T-helper 9 cell (primary cell): ENCODE measurements around the gene PMVK.
"Not testable (repeated sequence)": the region's sequence is repeated elsewhere in the genome, so short reads cannot be mapped to it uniquely, and the experiment has no call there.

Experiments used
- DNase-seq: peaks from one replicate; pipeline ENCODE4 v3.0.0-alpha.2; 2020

The PMVK gene

DNA sequence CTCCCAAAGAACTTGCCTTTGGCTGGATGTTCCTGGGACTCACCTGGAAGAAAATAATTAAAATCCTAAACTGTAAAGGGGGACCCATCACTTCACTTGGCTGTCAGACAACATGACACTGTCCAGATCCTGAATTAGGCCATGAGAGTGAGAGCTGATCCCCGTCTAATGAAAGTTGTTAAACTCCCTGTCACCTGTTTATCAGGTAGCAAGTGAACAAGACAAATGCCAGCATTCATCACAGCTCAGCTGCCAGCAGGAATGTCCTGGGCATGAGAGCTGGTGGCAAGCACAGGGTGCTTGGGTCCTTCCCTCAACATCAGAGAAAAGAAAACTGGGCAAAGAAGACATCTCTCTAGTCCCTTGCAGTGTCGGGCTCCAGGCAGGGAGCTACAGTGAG is 23.8 kb downstream of the PMVK start:
- no peak for DNase-seq

DNA sequence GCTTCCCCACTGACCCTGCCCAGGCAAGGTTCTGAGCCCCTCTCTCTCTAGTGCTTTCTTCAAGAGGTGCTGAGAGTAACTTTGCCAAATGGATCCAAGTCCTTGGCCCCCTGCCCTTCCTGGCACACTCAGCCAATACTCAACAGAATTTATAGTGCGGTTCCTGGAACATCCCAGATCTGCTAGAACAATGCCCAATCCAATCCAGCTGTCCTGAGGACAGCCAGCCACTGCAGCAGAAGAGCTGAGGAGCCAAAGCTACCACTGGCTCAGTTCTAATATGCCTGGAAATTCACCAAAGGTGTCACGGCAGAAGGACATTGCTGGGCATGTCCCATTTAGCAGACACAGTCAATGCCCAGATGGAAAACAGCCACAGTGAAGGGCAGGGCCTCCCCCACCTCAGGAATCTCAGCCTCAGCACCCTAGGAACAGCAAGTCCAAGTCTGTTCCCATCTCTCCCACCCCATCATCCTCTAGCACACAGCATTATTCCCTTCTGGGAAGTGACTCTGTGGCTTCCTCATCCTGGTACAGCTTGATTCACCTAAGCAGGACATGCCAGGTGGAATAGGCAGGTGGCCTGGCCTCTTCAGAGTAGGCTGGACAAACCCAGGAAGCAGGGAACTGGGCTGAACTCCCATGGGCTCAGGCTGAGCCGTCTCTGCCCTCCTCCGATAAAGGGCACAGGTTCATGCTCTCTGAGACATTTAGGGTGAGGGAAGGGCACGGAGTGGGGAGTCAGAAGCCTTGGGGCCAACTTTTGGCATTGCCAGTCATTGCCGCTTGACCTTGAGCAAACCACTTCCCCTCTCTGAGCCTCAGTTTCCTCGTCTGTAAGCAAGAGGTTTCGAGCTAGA is 24.6 kb downstream of the PMVK start:
- no peak for DNase-seq

DNA sequence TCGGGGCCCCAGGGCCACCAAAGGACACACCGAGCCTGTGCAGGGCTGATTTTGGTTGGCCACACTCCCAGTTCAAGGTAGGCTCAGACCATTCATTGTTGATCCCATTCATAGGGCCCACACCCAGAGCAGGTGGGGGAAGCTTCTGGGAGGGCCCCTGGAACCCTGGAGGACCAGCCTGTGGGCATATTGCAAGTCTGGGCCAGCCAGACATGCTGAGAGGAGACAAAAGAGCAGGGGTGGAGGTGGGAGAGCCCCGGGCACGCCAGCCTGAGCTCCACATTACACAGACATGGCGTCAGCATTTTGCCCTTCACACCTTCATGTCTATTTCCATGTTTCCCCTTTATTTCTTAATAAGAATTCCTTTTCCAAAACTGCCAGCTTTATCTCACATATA is 25.7 kb downstream of the PMVK start:
- DNase-seq, result no peak

DNA sequence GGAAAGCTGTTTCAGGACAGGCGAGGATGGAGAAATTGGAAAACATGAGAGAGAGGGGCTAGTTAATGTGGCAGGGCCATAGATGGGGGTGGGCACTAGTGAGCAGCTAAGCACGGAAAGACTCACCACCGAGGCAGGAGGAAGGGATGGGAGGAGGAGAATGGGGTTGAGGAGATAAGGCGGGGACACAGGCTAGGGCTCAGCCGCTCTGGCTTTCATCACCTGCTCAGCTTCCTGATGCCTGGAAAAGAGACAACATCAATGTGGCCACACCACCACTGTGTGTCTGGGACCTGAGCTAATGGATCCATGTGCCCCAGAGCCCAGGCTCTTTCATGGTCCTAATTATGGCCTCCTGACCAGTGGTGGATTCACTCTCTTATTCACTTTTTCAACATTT is 27.6 kb downstream of the PMVK start:
- no peak for DNase-seq

DNA sequence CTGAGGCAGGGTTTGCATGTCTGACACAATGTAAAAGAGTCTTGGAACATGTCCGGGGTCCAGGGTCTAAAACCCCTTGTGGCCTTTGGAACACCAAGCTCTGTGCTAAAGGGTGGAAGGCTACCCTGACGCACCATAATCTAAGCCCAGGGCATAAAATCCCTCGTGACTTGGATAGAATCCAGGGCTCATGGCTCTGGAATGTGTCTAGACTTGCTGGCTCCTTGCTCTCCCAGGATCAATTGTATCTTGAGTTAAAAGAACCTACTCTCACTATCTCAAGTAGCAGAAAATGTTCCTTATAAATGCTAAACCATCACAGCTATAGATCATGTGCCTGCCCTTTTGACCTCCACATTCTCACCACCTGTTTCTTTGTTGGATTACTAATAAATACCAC is 28.4 kb downstream of the PMVK start:
- not testable (repeated sequence) for DNase-seq

DNA sequence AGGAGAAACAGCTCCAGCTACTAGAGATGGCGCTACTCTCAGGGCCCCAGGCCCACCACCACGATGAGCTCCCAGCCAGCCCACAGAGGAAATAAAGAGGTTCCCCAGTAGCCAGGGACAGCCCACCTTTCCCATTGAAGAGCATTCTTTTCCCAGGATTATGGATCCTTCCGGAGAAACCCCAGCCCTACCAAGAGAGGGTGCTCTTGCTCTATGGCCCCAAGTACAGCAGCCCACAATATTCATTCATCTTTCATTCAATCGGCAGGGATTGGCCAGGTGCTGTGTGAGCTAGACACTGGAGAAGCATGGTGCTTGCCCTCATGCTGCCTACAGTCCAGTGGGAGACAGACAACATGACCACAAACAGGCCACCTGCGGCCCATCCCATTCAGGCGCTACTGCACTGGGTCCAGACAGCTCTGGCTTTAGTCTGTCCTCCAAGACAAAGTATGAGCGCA is 29.9 kb downstream of the PMVK start:
- DNase-seq, result no peak

DNA sequence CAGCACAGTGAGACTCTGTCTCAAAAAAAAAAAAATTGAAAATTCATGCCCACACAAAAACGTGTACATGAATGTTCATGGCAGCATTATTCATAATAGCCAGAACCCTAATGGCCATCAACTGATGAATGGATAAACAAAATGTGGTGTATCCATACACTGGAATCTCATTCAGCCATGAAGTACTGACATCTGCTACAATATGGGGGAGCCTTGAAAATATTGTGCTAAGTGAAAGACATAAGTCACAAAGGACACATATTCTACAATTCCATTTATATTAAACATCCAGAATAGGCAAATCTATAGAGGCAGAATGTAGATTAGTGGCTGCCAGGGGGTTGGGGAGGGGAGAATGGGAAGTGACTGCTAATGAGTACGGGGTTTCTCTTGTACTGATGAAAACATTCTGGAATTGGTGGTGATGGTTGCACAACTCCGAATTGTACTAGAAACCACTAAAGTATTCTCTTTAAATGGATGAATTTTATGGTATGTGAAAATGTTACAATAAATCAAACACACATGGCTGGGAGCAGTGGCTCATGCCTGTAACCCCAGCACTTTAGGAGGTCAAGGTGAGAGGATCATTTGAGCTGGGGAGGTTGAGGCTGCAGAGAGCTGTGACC is 33.5 kb downstream of the PMVK start:
- DNase-seq, result no peak

DNA sequence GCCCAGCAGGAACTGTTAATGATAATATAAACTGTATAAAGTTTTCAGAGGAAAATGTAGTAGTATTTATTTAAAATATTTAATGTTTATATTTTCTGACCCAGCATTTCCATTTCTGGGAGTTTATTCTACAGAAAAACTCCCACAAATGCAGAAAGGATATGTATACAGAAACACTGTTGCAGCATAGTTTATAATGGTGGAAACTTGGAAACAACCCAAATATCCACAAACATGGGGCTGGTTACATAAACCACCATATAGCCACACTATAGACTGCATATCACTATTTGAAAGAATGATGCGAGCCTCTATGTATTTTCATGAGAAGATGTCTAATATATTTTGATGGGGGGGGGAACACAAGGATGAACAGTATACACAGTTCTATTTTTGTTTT is 34.9 kb downstream of the PMVK start:
- DNase-seq, result no peak

DNA sequence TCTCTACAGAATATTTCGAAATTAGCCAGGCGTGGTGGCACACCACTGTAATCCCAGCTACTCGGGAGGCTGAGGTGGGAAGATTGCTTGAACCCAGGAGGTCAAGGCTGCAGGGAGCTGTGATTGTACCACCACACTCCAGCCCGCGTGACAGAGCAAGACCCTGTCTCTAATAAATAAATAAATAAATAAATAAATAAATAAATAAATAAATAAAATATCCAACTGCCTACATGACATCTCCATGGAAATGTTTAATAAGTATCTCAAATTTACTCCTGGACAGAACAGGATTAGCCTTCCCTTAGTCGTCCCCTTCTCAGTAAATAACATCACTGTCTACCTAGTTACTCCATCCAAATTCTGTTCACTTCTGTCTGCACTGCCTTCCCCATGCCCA is 37.5 kb downstream of the PMVK start:
- no peak for DNase-seq

DNA sequence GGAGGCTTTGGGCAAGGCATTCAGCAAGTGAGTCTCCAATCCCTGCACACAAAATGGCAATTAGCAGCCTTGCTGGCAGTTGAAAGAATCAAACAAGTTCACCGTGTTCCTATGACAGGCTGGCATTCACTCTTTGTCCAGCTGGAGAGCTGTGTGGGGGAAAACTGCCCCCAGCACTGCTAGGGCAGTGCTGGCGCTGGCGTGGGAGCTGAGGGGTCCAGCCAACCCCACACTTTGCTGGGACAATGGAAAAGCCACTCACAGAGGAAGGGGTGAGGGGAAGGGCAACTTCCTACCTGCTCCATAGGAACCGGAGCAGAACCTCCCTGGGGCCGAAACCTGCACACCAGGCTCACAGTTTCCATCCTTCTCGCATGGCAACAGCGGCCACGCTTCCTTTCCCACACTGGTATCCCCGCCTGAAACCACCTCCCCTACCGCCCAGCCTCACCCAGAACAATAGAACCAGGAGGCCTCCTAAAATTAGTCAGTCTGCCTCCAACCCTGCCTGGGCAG is 39.7 kb downstream of the PMVK start:
- no peak for DNase-seq

DNA sequence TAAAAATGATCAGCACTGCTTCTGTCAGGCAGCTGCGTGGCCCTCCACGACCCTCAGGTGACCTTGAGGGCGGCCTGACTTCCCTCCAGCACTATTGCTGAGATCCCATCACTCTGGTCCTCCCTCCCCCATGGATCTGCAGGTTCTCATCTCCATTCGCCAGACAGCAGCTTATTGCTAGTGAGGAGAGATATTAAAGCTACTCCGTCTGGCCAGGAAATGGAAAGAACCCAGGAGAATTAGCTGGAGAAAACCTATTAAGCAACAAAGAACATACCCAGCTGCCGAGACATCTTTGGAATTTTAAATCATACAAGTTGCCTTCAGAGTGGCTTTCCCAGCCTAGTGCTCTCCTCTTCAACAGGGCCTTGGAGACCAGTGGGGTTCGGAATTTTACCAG is 40.7 kb downstream of the PMVK start:
- no peak for DNase-seq

DNA sequence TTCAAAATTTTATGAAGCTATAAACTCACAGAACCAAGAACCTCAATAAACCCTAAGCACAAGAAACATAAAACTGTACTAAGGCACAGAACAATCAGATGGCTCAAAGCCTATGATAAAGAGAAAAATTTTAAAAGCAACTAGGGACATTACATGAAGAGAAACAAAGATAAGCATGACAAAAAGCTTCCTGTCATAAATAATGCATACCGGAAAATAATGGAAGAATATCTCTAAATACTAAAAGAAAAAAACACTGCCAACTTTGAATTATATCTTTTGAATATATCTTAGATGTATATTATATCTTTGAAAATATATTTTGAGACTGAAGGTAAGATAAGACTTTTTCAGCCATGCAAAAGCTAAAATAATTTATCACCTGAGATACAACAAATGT is 45.1 kb downstream of the PMVK start:
- DNase-seq, result no peak

DNA sequence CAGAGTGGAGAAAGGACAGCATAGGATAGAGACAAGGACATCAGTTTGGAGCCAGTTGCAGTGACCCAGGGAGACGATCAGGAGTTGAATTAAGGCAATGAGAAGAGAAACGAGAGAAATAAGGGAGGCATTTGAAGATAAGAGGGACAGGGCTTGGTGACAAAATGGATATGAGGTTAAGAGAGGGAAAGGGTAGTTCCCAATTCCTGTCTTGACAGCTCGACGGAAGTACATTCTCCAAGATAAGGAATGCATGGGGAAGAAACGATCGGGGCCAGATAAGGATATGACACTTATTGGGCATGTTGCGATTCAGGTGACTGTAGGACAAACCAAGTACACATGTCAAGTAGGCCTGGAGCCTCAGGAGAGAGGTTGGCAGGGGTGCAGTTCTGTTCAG is 47.8 kb downstream of the PMVK start:
- DNase-seq, result no peak

DNA sequence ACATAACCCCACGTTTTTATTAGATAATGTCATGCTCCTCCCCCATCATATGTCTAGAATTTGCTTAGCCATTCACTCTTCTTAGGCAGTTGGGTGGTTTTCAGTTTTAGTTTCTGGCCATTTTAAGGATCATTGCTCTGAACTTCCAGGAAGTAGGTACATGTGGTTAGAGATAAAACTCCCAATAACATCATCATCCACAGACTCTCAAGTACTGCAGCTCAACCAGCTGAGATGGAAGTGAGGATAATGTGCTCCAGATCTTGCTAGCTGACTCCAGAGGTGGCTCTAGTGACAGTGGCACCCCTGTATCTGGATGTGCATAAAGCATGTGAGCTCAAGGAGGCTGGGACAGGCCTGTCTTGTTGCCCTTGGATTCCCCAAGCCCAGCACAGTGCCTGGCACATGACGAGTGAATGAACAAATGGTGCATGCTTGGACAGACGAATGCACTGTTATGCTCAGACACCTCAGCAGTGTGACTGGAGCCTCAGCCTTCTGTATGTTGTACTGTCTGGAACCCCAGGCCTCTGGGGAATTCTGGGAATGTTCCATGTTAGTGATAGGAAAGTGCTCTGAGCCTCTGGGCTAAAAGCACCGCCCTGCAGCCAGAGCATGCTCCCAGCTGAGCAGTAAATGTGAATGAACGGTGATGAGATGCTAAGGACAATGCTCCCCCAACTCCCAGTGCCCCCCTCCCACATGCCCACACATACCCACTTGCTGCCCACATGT is 50.1 kb downstream of the PMVK start:
- DNase-seq, result no peak

DNA sequence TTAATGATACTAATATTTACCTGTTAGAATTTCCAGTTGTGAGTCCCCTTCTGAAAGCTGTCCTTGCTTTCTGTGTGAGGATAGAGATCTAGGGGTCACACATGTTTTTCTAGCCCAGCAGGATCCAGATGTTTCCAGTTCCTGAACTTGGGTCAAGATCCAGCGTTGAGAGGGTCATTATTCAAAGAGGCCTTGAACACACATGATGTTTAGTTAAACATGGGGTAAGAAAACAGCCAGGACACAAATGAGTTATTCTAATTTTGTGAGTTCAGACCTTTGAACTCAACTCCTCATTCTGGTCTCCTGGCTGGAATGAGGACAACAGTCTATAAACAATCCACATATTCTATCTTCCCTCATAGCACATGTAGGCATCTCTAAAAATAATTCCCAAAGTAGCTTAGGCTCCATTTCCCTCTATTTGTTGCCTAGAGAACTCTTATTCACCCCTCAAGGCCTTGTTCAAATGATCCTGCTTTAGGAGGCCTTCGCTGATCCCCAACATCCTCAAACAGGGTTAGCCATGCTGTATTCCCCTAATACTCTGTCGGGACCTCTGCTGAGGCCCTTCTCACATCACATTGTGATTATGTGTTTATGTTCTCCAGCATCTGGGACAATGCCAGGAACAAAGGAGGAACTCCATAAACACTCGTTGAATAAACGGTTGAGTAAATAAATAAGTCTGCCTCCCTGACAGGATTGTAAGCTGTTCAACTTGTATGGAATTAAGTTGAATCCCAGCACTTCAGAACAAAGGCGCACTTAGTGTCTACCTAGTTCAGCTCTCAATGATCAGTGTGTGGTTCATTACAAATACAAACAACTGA is 51.4 kb downstream of the PMVK start:
- no peak for DNase-seq

DNA sequence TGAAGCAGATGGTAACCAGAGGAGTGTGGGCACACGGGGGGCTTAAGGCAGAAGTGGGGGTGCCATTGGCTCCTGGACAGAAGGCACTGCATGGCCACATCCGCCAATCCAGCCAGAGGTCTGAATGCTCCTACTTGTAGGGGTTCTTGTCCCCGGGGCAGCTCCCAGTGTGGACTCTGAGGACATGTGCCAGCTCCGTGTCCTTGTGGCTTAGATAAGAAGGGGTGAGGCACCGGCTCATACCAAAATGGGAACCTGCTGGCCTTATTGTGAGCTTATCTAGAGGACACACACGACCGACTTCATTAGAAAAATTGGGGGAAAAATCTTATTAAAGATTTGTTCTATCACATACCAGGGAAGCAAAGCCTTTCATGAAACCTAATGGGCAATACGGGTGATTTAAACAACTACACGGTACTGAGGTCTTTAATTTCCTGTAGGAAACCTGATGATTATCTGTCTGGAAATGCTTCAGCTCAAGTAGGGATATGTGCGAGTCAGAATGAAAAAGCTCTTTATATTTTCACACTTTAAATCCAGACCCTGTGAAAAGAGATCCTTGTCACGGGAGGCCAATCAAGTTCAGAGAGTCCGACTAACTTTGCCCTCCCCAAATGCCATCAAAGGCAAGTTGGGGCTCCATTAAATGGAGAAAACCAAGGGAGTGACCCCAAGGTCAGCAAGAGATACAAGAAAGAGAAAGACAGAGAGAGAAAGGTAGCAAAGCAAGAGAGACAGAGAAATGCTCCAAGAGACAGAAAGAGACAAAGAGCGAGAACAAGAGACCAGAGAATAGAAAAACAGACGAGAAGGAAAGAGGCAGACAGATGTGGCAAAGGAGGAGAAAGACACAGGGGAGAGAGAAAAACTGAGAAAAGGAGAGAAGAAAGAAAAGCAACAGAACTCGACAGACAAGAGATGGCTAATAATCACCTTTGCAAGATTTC is 52.3 kb downstream of the PMVK start:
- no peak for DNase-seq

DNA sequence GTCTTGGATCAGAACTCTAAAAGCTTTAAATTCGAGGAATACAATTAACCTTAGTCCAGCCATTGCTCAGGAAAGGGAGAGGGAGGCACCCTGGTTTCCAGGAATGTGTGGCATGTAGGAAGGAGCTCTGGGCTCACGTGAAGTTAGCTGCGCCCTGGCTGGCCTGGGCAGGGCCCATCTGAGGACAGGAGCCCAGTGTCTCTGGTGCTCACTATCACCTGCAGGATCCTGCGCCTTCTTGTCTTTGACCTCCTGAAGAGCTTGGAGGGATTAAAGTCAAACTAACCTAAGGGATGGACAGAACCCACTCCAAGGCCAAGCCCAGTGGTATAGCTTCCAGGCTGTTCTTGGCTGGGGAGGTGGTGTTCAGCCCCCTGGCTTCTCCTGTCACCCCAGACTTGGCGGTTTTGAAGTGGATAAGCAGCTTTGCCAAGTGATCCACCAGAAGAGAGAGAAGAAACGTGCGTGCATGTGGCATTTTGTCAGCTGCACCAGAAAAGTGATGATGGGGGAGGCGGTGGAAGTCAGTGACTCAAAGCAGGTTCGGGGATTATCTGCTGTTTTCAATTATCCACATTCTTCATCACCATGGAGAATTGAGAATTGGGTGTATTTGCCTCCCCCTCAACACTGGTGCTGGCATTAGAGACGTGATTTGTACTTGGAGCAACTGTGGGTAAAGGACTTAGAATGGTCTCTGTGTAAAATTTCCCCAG is 54.5 kb downstream of the PMVK start:
- no peak for DNase-seq

DNA sequence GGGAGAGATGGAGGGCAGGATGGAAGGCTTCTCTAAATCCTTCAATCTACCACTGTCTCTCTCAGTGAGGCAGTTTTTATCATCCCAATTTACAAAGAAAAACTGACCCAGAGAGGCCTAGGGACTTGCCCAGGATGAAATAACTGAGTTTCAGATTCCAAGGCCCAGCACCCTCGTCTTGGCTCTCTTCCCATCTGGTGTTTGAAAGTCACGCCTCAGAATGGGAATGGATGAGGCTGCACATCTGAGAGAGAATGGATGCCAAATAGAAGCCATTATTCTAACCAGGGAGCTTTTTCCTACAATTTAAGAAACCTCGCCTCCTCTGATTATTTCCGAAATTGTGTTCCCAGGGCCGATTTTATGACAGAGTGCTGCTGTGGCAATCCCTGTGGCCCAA is 55.8 kb downstream of the PMVK start:
- DNase-seq, result no peak

DNA sequence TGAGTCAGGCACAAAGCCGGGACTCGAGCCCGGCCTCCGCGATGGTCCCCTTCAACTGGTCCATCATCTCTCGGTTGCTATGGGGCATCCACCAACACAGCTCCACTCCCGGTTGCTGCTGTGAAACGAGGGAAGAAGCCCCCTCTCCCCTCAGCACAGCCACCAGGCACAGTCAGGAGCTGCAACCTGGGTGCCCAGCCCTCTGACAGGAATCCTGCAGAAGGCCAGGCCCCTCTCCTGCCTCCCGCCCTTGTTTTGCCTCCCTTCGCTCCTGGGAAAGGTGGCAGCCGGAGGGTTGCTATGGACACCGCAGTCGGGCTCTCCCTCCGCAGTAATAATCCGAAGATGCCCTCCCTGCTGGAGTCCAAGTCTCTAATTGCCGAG is 57.5 kb downstream of the PMVK start:
- DNase-seq, result no peak

DNA sequence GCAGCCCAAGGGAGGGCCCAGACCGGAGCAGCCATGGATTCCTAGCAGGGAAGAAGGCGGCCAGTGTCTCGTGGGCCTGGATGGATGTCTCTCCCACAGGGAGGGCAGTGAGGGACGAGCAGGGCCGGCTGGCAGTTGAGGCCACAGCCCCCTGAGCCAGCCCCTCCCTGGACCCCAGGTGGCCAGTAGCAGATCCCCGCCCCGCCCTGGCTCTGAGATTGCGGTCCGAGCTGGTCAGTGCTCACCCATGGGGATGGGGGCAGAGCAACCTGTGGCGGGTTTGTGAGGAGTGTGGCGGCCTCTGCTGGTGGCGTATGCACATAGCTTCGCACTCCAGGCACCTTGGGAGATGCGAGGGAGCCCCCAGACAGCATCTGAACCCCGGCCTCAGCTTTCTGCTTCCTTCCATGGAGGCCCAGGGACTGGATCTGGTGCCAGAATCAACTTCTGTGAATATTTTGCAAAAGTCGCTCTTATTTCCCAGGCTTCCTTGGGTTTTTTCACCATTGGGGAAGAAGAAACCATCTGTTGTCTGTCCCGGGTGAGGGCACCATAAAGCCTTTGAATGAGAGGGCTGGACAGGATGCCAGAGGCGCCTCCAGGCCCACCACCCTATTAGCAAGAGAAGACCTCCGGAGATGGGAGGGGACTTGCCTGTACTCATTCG is 58.0 kb downstream of the PMVK start:
- peak; percentile 58 for DNase-seq
